ENCODE measurements around the gene HS3ST1. TPM values are rescaled to one million over a fixed set of nuclear protein-coding genes. Genes with fewer than 3 reads are reported as not detected.

HS3ST1 gene
- total RNA-seq, 4 donors from 2014 or later, result 3.1 to 12.5 (median 5.4) TPM

- Histone ChIP-seq H3K4me1 (peaks cover 3 to 32% (median 29%) of the 10 kb centered on the region in 4 donors), H3K36me3 (no peaks in the 10 kb centered on the region), H3K4me3 (no peak overlapping the region), H3K9me3 (no peaks in the 10 kb centered on the region), H3K27me3 (peaks cover 0 to 28% (median 2%) of the 10 kb centered on the region in 4 donors), H3K27ac (replicated peaks in 1 of 4) (no peak overlapping the region)
- TF ChIP-seq CTCF (IDR thresholded peaks at IDR 0.05) (no peak), POLR2AphosphoS5 (IDR thresholded peaks at IDR 0.05) (no peak)
- intact Hi-C loops (cut with DNase I), result loop anchor here (10.0 kb wide), 1 partner anchor 841 kb away; no protein-coding TSS in a partner anchor
- 80% methylated on average over 3 of the region's 3 CpGs for WGBS
- no peak for DNase-seq (ENCODE audit: extremely low spot score)
These were observed 2.7 kb downstream of the HS3ST1 start for GRCh38 chr4:11426003-11426402.

GRCh38 chr4:11424856-11425255, 3.8 kb downstream of the HS3ST1 start:
- Histone ChIP-seq H3K27ac (replicated peaks in 1 of 4) (peak overlapping the region in 1 of 4 donors; percentile 19), H3K4me1 (peaks cover 3 to 32% (median 29%) of the 10 kb centered on the region in 4 donors)
- intact Hi-C loops (cut with DNase I), result loop anchor here (10.0 kb wide), 1 partner anchor 840 kb away; no protein-coding TSS in a partner anchor

GRCh38 chr4:11424000-11424399, 4.7 kb downstream of the HS3ST1 start:
- peaks cover 0 to 23% (median 2%) of the 10 kb centered on the region in 4 donors for H3K27me3 ChIP-seq
- no peaks in the 10 kb centered on the region for H3K9me3 ChIP-seq
- H3K4me1 ChIP-seq, result peaks cover 3 to 27% (median 25%) of the 10 kb centered on the region in 4 donors
- intact Hi-C loops (cut with DNase I), result loop anchor here (10.0 kb wide), 1 partner anchor 839 kb away; no protein-coding TSS in a partner anchor
- 58% methylated on average over 4 of the region's 4 CpGs for WGBS
- H3K36me3 ChIP-seq, result no peaks in the 10 kb centered on the region
- no peak overlapping the region for H3K27ac ChIP-seq (replicated peaks in 1 of 4)
- no peak for DNase-seq (ENCODE audit: extremely low spot score)
- H3K4me3 ChIP-seq, result no peak overlapping the region
- TF ChIP-seq CTCF (IDR thresholded peaks at IDR 0.05) (peak in 1 of 3 experiments; percentile 15), EP300 (IDR thresholded peaks at IDR 0.05) (no peak)

More at GRCh38 chr4:11424856-11425255, 3.8 kb downstream of the HS3ST1 start:
- H3K4me3 ChIP-seq, result no peak overlapping the region
- DNase-seq (ENCODE audit: extremely low spot score), result no peak
- no peaks in the 10 kb centered on the region for H3K9me3 ChIP-seq
- H3K36me3 ChIP-seq, result no peaks in the 10 kb centered on the region
- H3K27me3 ChIP-seq, result peaks cover 0 to 28% (median 2%) of the 10 kb centered on the region in 4 donors
- TF ChIP-seq CTCF (IDR thresholded peaks at IDR 0.05), result no peak
- 93% methylated on average over 5 of the region's 5 CpGs for WGBS

DNA sequence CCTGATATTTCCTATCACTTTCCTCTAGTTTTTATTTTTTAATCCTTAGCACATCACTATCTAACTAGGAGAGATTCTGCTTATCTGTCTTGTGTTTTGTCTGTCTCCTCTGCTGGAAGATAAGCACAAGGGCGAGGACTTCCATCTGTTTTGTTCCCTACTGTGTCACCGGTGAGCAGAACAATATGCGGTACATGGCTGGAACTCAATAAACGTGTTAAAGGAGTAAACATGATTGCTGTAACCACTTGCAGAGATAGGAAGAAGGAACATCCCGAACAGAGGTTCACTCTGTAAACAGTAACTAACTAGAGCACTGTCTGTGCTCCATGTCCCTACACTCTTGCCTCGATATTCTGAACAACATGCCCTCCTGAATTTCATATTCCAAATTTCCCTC, 5.2 kb downstream of the HS3ST1 start:
- peaks cover 0 to 18% (median 2%) of the 10 kb centered on the region in 4 donors for H3K27me3 ChIP-seq
- no peaks in the 10 kb centered on the region for H3K9me3 ChIP-seq
- H3K27ac ChIP-seq (replicated peaks in 1 of 4), result no peak overlapping the region
- H3K4me3 ChIP-seq, result no peak overlapping the region
- DNase-seq (ENCODE audit: extremely low spot score), result no peak
- peaks cover 3 to 22% (median 20%) of the 10 kb centered on the region in 4 donors for H3K4me1 ChIP-seq
- 77% methylated on average over 6 of the region's 6 CpGs for WGBS
- intact Hi-C loops (cut with DNase I), result loop anchor here (10.0 kb wide), 1 partner anchor 839 kb away; no protein-coding TSS in a partner anchor
- no peaks in the 10 kb centered on the region for H3K36me3 ChIP-seq
- TF ChIP-seq POLR2AphosphoS5 (IDR thresholded peaks at IDR 0.05) (no peak), CTCF (IDR thresholded peaks at IDR 0.05) (no peak), EP300 (IDR thresholded peaks at IDR 0.05) (no peak), POLR2A (IDR thresholded peaks at IDR 0.05; ENCODE audit: low read depth) (no peak)

DNA sequence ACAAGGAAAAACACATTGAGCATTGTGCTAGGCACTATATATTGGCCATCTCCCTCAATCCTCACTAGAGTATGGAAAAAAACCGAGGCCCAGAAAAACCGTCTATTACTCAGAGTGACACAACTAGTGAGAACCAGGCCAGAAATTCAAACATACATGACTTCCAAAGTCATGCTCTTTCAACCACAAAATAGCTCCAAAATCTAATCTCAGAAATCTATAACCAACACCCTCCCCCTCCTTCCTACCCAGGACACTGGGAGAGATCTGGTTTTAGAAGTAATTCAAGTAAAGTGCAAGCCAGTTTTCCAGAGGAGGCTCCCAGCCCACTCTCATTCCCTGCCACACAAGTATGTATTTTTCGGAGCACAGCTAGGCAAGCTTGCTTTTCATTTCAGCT, 7.6 kb downstream of the HS3ST1 start:
- no peak for DNase-seq (ENCODE audit: extremely low spot score)
- H3K4me1 ChIP-seq, result peaks cover 0 to 2% (median 0%) of the 10 kb centered on the region in 4 donors
- TF ChIP-seq POLR2AphosphoS5 (IDR thresholded peaks at IDR 0.05), result no peak
- no peak for TF ChIP-seq POLR2A (IDR thresholded peaks at IDR 0.05; ENCODE audit: low read depth)
- TF ChIP-seq EP300 (IDR thresholded peaks at IDR 0.05), result no peak
- no peak for TF ChIP-seq CTCF (IDR thresholded peaks at IDR 0.05)
- H3K4me3 ChIP-seq, result no peak overlapping the region
- H3K27me3 ChIP-seq, result no peaks in the 10 kb centered on the region
- H3K36me3 ChIP-seq, result no peaks in the 10 kb centered on the region
- H3K27ac ChIP-seq (replicated peaks in 1 of 4), result no peak overlapping the region
- H3K9me3 ChIP-seq, result no peaks in the 10 kb centered on the region
- 83% methylated on average over 3 of the region's 3 CpGs for WGBS
- intact Hi-C loops (cut with DNase I), result loop anchor here (10.0 kb wide), 1 partner anchor 836 kb away; no protein-coding TSS in a partner anchor

Measured in esophagus muscularis mucosa (tissue), 4 donors.